Non-pigmented ciliary epithelial cell (primary cell): ENCODE data around the gene DNAJC11.
"Not testable (repeated sequence)": the region's sequence is repeated elsewhere in the genome, so short reads cannot be mapped to it uniquely, and the experiment has no call there.

Experiments
- DNase-seq: peaks from one replicate; pipeline ENCODE4 v3.0.0-alpha.2; 2010; ENCODE audit warnings: low read depth

Gene DNAJC11

GRCh38 chr1:6600410-6601048, 101.1 kb downstream of the DNAJC11 start:
- DNase-seq = no peak

GRCh38 chr1:6599991-6600390, 101.6 kb downstream of the DNAJC11 start:
- DNase-seq = not testable (repeated sequence)

GRCh38 chr1:6599141-6599975, 102.3 kb downstream of the DNAJC11 start:
- DNase-seq = no peak

GRCh38 chr1:6597777-6598131, 103.9 kb downstream of the DNAJC11 start:
- DNase-seq = no peak

- DNase-seq = no peak
These were observed 104.5 kb downstream of the DNAJC11 start for GRCh38 chr1:6596886-6597776.

- DNase-seq = no peak
These were observed 105.3 kb downstream of the DNAJC11 start for GRCh38 chr1:6596351-6596750.

GRCh38 chr1:6594977-6595740, 106.5 kb downstream of the DNAJC11 start:
- no peak for DNase-seq

- no peak for DNase-seq
These were observed 107.8 kb downstream of the DNAJC11 start for GRCh38 chr1:6593810-6594209.

GRCh38 chr1:6592865-6593593, 108.6 kb downstream of the DNAJC11 start:
- no peak for DNase-seq

- no peak for DNase-seq
These were observed 109.2 kb downstream of the DNAJC11 start for GRCh38 chr1:6592441-6592840.

- DNase-seq = no peak
These were observed 110.0 kb downstream of the DNAJC11 start for GRCh38 chr1:6591644-6592043.

GRCh38 chr1:6591222-6591621, 110.4 kb downstream of the DNAJC11 start:
- DNase-seq = no peak

GRCh38 chr1:6590046-6590445, 111.6 kb downstream of the DNAJC11 start:
- DNase-seq = no peak

- no peak for DNase-seq
These were observed 112.6 kb downstream of the DNAJC11 start for GRCh38 chr1:6588893-6589520.

- no peak for DNase-seq
These were observed 113.3 kb downstream of the DNAJC11 start for GRCh38 chr1:6588128-6588892.

GRCh38 chr1:6587261-6588005, 114.2 kb downstream of the DNAJC11 start:
- no peak for DNase-seq

GRCh38 chr1:6586404-6586816, 115.2 kb downstream of the DNAJC11 start:
- DNase-seq = no peak

GRCh38 chr1:6585841-6586240, 115.8 kb downstream of the DNAJC11 start:
- no peak for DNase-seq

GRCh38 chr1:6585081-6585722, 116.4 kb downstream of the DNAJC11 start:
- DNase-seq = no peak
